HepG2 (cell line): Measurements from ENCODE around the gene MFRP. TPM values are rescaled to one million over a fixed set of nuclear protein-coding genes. Genes with fewer than 3 reads are reported as not detected.

Experiments used
- CEBPB ChIP-seq: IDR thresholded peaks from 2 replicates; pipeline ENCODE4 v1.6.1; 2011; ENCODE audit warnings: low read depth, low read length, improper control_type of control experiment, borderline replicate concordance
- CREB3 ChIP-seq: sonication (generic); formaldehyde crosslinking; IDR thresholded peaks from 2 replicates; pipeline ENCODE4 v1.5.0; 2020; ENCODE audit warnings: missing genetic modification reagents
- CREBL2 ChIP-seq: sonication (generic); formaldehyde crosslinking; IDR thresholded peaks from 2 replicates; pipeline ENCODE4 v1.8.1; 2023; ENCODE audit warnings: missing genetic modification reagents, mild to moderate bottlenecking, borderline replicate concordance
- ESRRA ChIP-seq: sonication (generic); formaldehyde crosslinking; IDR thresholded peaks from 2 replicates; pipeline ENCODE4 v1.5.1; 2020; ENCODE audit warnings: mild to moderate bottlenecking, low read depth, missing genetic modification reagents
- HIVEP1 ChIP-seq: sonication (generic); formaldehyde crosslinking; IDR thresholded peaks from 2 replicates; pipeline ENCODE4 v1.4.0; 2020; ENCODE audit warnings: mild to moderate bottlenecking, missing genetic modification reagents
- HOMEZ ChIP-seq: IDR thresholded peaks from 2 replicates; pipeline ENCODE4 v1.6.1; 2016; ENCODE audit warnings: low read depth
- MEF2D ChIP-seq: sonication (generic); formaldehyde crosslinking; IDR thresholded peaks from 2 replicates; pipeline ENCODE4 v1.5.1; 2020; ENCODE audit warnings: mild to moderate bottlenecking, missing genetic modification reagents
- MTA1 ChIP-seq: sonication (generic); formaldehyde crosslinking; IDR thresholded peaks from 2 replicates; pipeline ENCODE4 v1.4.0; 2020; ENCODE audit warnings: missing genetic modification reagents, mild to moderate bottlenecking, borderline replicate concordance
- MTA3 ChIP-seq: sonication (generic); formaldehyde crosslinking; IDR thresholded peaks from 2 replicates; pipeline ENCODE4 v1.4.0; 2020; ENCODE audit warnings: missing genetic modification reagents
- MYNN ChIP-seq: sonication (generic); formaldehyde crosslinking; IDR thresholded peaks from 2 replicates; pipeline ENCODE4 v1.4.0; 2020; ENCODE audit warnings: mild to moderate bottlenecking, low read depth, missing genetic modification reagents
- NR3C1 ChIP-seq: sonication (generic); formaldehyde crosslinking; IDR thresholded peaks from 2 replicates; pipeline ENCODE4 v1.4.0; 2020; ENCODE audit warnings: missing genetic modification reagents
- PRMT3 ChIP-seq: sonication (generic); formaldehyde crosslinking; IDR thresholded peaks from 2 replicates; pipeline ENCODE4 v1.8.1; 2022; ENCODE audit warnings: low read depth, mild to moderate bottlenecking, moderate library complexity, missing genetic modification reagents, borderline replicate concordance
- TRAFD1 ChIP-seq: sonication (generic); formaldehyde crosslinking; IDR thresholded peaks from 2 replicates; pipeline ENCODE4 v1.5.1; 2020; ENCODE audit warnings: missing genetic modification reagents, mild to moderate bottlenecking, borderline replicate concordance
- ZBTB26 ChIP-seq: IDR thresholded peaks from 2 replicates; pipeline ENCODE4 v1.6.1; 2016; ENCODE audit warnings: missing compliant biosample characterization, missing genetic modification reagents, borderline replicate concordance
- ZBTB34 ChIP-seq: sonication (generic); formaldehyde crosslinking; IDR thresholded peaks from 2 replicates; pipeline ENCODE4 v1.8.0; 2022; ENCODE audit warnings: mild to moderate bottlenecking, missing genetic modification reagents
- ZNF616 ChIP-seq: sonication (generic); formaldehyde crosslinking; IDR thresholded peaks from 2 replicates; pipeline ENCODE4 v1.5.0; 2020; ENCODE audit warnings: low read depth, mild to moderate bottlenecking, missing genetic modification reagents
- ZNF747 ChIP-seq: sonication (generic); formaldehyde crosslinking; IDR thresholded peaks from 2 replicates; pipeline ENCODE4 v1.8.1; 2023; ENCODE audit warnings: missing genetic modification reagents, mild to moderate bottlenecking, borderline replicate concordance
- ZNF75D ChIP-seq: sonication (generic); formaldehyde crosslinking; IDR thresholded peaks from 2 replicates; pipeline ENCODE4 v1.8.1; 2023; ENCODE audit warnings: missing genetic modification reagents, mild to moderate bottlenecking, borderline replicate concordance
- ZNF766 ChIP-seq: sonication (generic); formaldehyde crosslinking; IDR thresholded peaks from 2 replicates; pipeline ENCODE4 v1.5.0; 2020; ENCODE audit warnings: missing genetic modification reagents, borderline replicate concordance
- ZNF775 ChIP-seq: sonication (generic); formaldehyde crosslinking; IDR thresholded peaks from 2 replicates; pipeline ENCODE4 v1.4.0; 2020; ENCODE audit warnings: missing genetic modification reagents, mild to moderate bottlenecking, moderate library complexity, borderline replicate concordance
- ZNF781 ChIP-seq: sonication (generic); formaldehyde crosslinking; IDR thresholded peaks from 2 replicates; pipeline ENCODE4 v1.5.1; 2020; ENCODE audit warnings: borderline replicate concordance, mild to moderate bottlenecking, missing genetic modification reagents; ENCODE audit errors: not compliant biosample characterization
- polyA plus RNA-seq, 8 experiments: library from polyadenylated mRNA; depleted of rRNA in 3 of 8; stranded (reverse) in 7 of 8; unstranded in 1 of 8; fragments of >200 nt; fragmentation: Illumina TruSeq in 4 of 8; extraction: Trizol in 4 of 8; gene quantifications; 2 replicates each; pipeline versions ENCODE4 v1.2.1 to v1.2.3, GENCODE V29; 2011 to 2016; ENCODE audit warnings: low read depth in 4 of 8, missing spikeins in 1 of 8, mixed read lengths in 1 of 8; ENCODE audit not compliant: insufficient read depth in 1 of 8
- total RNA-seq, 5 experiments: library from RNA; depleted of rRNA; stranded (reverse); fragments of >200 nt; fragmentation: Illumina TruSeq; extraction: Trizol; gene quantifications; 2 replicates each; pipeline ENCODE4 v1.2.3, GENCODE V29; 2016; ENCODE audit warnings: low read depth in 1 of 5

MFRP gene
- total and polyA plus RNA-seq, 2 of the 13 experiments (the other 11 are each of a cell fraction or from before 2014, with no cell fraction given), result not detected

- peak; percentile 74; the same call in 1 of the 2 replicates for TF ChIP-seq ZBTB26 (CRISPR knock-in tag)
- peak; percentile 85 for TF ChIP-seq ZNF747 (CRISPR knock-in tag)
- TF ChIP-seq ZNF775 (CRISPR knock-in tag), result no peak
- no peak for TF ChIP-seq ESRRA
- TF ChIP-seq MTA1 (CRISPR knock-in tag), result no peak; the same call in 1 of the 2 replicates
- no peak; the same call in 1 of the 2 replicates for TF ChIP-seq ZBTB34 (CRISPR knock-in tag)
- no peak for TF ChIP-seq TRAFD1 (CRISPR knock-in tag)
- peak; percentile 44; the same call in 1 of the 2 replicates for TF ChIP-seq MEF2D (CRISPR knock-in tag)
- TF ChIP-seq NR3C1 (CRISPR knock-in tag), result no peak
- no peak for TF ChIP-seq ZNF75D (CRISPR knock-in tag)
- no peak for TF ChIP-seq PRMT3 (CRISPR knock-in tag)
- TF ChIP-seq MTA3 (CRISPR knock-in tag), result no peak
- TF ChIP-seq ZNF766 (CRISPR knock-in tag), result peak; percentile 74; the same call in 1 of the 2 replicates
- TF ChIP-seq CREBL2 (CRISPR knock-in tag), result no peak
- TF ChIP-seq CREB3 (CRISPR knock-in tag), result no peak
- TF ChIP-seq CEBPB, result peak; percentile 40; the same call in 1 of the 2 replicates
- no peak for TF ChIP-seq MYNN (CRISPR knock-in tag)
- peak; percentile 89 for TF ChIP-seq HIVEP1 (CRISPR knock-in tag)
- TF ChIP-seq ZNF781 (CRISPR knock-in tag), result no peak
- TF ChIP-seq HOMEZ (CRISPR knock-in tag), result peak; percentile 84
- TF ChIP-seq ZNF616 (CRISPR knock-in tag), result 0 out of 2 replicates have a peak, but pooled peaks have one; percentile 47
Measured at GRCh38 chr11:119381181-119381988, 34.9 kb upstream of the MFRP start, which contains the start of gene USP2 (continued).
